ENCODE data around the gene NTSR2. TPM values are rescaled to one million over a fixed set of nuclear protein-coding genes. Genes with fewer than 3 reads are reported as not detected.

Gene NTSR2
- total and polyA plus RNA-seq, 10 of the 15 experiments (the other 5 are each of a cell fraction or from before 2014, with no cell fraction given), result not detected

DNA sequence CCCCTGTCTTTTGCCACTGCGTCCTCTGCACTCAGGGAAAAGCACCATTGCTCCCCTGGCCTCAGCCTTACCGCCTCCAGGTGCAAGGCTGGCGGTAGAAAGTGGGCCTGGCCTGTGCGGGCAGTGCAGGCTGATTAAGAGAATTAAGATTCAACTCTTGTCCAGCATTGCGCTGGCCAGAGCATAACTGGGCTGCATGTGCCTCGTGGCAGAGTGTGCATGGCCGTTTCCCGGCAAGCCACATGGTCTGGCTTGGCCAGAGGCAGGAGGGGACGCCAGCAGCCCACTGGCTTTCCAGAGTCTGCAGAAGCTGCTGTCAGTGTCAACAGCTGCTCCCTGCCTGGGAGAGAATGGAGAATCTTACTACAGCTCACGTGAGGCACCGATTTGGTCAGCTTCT is 12.3 kb downstream of the NTSR2 start:
- H3K4me3 ChIP-seq, result no peak overlapping the region
- no peak overlapping the region for H3K27ac ChIP-seq (ENCODE audit: control insufficient read depth, insufficient read depth)
- no peak overlapping the region for H3K9ac ChIP-seq (ENCODE audit: control insufficient read depth, insufficient read depth, low read length)
- no peaks in the 10 kb centered on the region for H3K36me3 ChIP-seq (ENCODE audit: control insufficient read depth in 2 of 2, insufficient read depth in 2 of 2, low read length in 1 of 2)
- intact Hi-C loops (cut with micrococcal nuclease; ENCODE audit: unreplicated experiment) (no loop called here), in situ Hi-C loops (cut with MboI) (no loop called here)
- DNase-seq (ENCODE audit: low read depth, low spot score) (no peak), FAIRE-seq (no peak), ATAC-seq (no peak)
- no peaks in the 10 kb centered on the region for H4K20me1 ChIP-seq (ENCODE audit: control insufficient read depth, insufficient read depth)
- no peaks in the 10 kb centered on the region for H3K9me3 ChIP-seq (replicated peaks; ENCODE audit: control insufficient read depth, insufficient read depth, low read length)
- 43% methylated on average over 11 of the region's 11 CpGs for WGBS (ENCODE audit: insufficient coverage, insufficient replicate concordance, low lambda C conversion rate, missing lambda C conversion rate)
- H3K27me3 ChIP-seq (replicated peaks in 1 of 2; ENCODE audit: control insufficient read depth in 2 of 2, insufficient read depth in 2 of 2, low read length in 1 of 2), result no peaks in the 10 kb centered on the region
- TF ChIP-seq NBN (IDR thresholded peaks at IDR 0.05) (no peak), WRNIP1 (IDR thresholded peaks at IDR 0.05; ENCODE audit: borderline replicate concordance, low read depth, low read length) (no peak), CHD1 (IDR thresholded peaks at IDR 0.05; ENCODE audit: low read depth, low read length) (no peak), SRF (IDR thresholded peaks at IDR 0.05; ENCODE audit: low read depth in 2 of 2, low read length in 2 of 2) (no peak), RAD21 (IDR thresholded peaks at IDR 0.05; ENCODE audit: insufficient read depth, low read depth, low read length) (no peak), ETV6 (conservative IDR thresholded peaks at IDR 0.05 in 1 of 2, IDR thresholded peaks at IDR 0.05 in 1 of 2; ENCODE audit: borderline replicate concordance in 1 of 2, low read depth in 1 of 2) (no peak), CBX3 (IDR thresholded peaks at IDR 0.05; ENCODE audit: borderline replicate concordance, low read depth) (no peak), TCF12 (IDR thresholded peaks at IDR 0.05; ENCODE audit: low read depth, low read length) (no peak), MXI1 (IDR thresholded peaks at IDR 0.05; ENCODE audit: low read depth, low read length) (no peak), HDAC6 (IDR thresholded peaks at IDR 0.05; ENCODE audit: unreplicated experiment) (no peak), KLF5 (IDR thresholded peaks at IDR 0.05; ENCODE audit: partially characterized antibody) (no peak), PML (IDR thresholded peaks at IDR 0.05; ENCODE audit: low read length) (no peak), MTA2 (IDR thresholded peaks at IDR 0.05; ENCODE audit: low read depth) (no peak)
- TF ChIP-seq, protein P1, sequence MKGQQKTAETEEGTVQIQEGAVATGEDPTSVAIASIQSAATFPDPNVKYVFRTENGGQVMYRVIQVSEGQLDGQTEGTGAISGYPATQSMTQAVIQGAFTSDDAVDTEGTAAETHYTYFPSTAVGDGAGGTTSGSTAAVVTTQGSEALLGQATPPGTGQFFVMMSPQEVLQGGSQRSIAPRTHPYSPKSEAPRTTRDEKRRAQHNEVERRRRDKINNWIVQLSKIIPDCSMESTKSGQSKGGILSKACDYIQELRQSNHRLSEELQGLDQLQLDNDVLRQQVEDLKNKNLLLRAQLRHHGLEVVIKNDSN (IDR thresholded peaks at IDR 0.05; ENCODE audit: borderline replicate concordance, extremely low read length, insufficient read depth, low read depth, low read length), result no peak
- RAD21 ChIA-PET (ENCODE audit: unreplicated experiment), result no interaction called here
- no peaks in the 10 kb centered on the region for H3K79me2 ChIP-seq (ENCODE audit: control insufficient read depth, insufficient read depth, low read length)
- CTCF ChIA-PET, result no interaction called here
- no peak overlapping the region for H2AFZ ChIP-seq (ENCODE audit: control insufficient read depth, low read depth, low read length)
- POLR2A ChIA-PET, result no interaction called here
- no TSS peak for BruUV-seq (replicated peaks)
- H3K4me1 ChIP-seq (ENCODE audit: control insufficient read depth, insufficient read depth, low read length), result no peaks in the 10 kb centered on the region
- no peak overlapping the region for H3K4me2 ChIP-seq (ENCODE audit: control insufficient read depth, insufficient read depth)
- SMC1A ChIA-PET (ENCODE audit: uncharacterized antibody, unreplicated experiment), result no interaction called here
